Stimulated activated CD8-positive, alpha-beta memory T cell treated with anti-CD3 and anti-CD28 coated beads, Interleukin-4, amount 100 ng/mL, for 24 hours (primary cell): Measurements from ENCODE around the gene TAGLN.
"Not testable (repeated sequence)": the region's sequence is repeated elsewhere in the genome, so short reads cannot be mapped to it uniquely, and the experiment has no call there.

Experiments used
- DNase-seq: peaks from one replicate; pipeline ENCODE4 v3.0.0-alpha.2; 2020; ENCODE audit warnings: low read depth

Gene TAGLN

DNA sequence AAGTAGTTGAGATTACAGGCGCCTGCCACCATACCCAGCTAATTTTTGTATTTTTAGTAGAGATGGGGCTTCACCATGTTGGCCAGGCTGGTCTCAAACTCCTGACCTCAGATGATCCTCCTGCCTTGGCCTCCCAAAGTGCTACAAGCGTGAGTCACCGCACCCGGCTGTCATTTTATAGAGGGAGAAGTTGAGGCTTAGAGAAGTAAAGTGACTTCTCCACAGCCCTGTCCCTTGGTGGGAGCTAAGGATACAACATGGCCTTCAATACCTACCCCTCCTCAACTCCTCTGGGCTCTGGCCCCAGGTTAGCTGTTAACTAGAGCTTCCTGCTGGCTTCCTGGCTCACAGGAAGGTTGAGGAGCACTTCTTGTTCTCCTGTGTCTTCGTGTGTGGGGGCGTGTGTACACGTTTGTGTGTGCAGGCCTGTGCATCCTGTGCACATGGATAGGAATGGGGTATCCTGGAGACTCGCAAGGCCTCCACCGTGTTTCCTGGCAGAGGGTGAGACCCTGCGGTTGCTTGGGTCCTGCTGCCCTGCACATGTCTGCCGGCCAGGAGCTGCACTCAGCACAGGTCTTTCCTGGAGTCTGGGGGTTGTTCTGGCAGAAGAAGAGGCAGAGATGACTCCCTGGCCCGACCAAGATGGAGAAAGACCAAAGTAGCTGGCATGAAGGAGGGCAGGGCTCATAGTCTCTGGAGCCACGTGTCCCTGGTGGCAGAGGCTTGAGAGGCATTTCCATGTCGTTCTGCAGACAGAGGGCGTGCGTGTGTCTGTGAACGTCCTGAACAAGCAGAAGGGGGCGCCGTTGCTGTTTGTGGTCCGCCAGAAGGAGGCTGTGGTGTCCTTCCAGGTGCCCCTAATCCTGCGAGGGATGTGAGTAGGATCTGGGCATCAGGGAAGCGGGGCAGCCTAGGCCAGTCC lies 18.2 kb upstream of the TAGLN start:
- peak; percentile 15 for DNase-seq

DNA sequence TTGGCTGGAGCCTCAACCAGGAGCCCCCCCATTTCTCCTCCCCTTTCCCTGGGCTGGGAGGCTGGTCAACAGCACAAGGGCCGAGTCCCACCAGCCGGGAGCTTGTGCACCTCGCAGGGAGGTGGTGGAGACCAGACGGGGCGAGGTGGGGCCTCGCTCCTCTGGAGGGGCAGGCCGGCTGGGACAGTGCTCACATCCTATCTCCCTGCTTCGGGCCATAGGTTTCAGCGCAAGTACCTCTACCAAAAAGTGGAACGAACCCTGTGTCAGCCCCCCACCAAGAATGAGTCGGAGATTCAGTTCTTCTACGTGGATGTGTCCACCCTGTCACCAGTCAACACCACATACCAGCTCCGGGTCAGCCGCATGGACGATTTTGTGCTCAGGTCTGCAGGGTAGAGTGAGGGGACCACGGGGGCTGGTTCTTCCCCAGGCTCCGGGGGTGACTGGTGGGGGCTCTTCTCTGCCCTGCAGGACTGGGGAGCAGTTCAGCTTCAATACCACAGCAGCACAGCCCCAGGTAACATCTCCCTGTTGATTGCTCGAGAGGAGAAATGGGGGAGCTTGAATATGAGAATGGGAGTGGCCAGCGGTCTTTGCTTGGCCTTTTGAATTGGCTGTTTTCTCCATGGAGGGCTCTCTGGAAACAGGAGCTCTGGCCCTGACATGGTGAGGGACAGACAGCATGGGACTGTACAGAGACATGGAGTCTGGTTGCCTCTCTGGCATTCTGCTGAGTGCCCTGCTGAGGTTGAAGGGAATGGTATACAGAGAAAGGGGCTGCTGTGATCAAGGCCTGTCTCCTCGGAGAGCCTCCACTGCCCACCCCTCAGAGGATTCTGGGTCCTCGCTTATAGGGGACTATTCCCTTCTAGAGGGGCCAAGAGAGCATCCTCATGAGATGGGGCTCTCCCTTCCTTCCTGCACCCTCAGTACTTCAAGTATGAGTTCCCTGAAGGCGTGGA lies 17.3 kb upstream of the TAGLN start:
- DNase-seq: no peak

GRCh38 chr11:117182551-117182935 lies 16.6 kb upstream of the TAGLN start:
- no peak for DNase-seq

GRCh38 chr11:117183178-117183577 lies 16.0 kb upstream of the TAGLN start:
- not testable (repeated sequence) for DNase-seq

DNA sequence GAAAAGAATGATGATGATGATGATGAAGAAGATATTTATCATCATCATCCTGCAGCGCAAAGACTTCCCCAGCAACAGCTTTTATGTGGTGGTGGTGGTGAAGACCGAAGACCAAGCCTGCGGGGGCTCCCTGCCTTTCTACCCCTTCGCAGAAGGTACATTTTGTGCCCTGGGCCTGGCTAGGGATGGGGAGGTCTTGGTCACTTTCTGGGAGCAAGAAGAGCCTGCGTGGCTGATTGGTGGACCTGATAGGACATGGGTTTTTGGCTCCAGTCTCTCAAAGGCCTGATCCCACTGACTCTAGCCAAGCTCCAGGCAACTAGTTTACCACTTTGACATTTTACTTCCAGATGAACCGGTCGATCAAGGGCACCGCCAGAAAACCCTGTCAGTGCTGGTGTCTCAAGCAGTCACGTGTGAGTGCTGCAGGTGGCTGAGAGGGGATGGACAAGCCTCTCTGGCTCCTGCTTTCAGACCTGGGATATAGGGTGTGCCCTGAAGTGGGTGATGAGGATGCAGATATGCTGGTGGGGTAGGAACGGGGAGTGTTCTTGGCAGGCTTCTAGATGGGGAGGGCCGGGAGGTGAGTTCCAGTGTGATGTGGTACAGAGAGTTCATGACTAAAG lies 15.3 kb upstream of the TAGLN start:
- DNase-seq: no peak

DNA sequence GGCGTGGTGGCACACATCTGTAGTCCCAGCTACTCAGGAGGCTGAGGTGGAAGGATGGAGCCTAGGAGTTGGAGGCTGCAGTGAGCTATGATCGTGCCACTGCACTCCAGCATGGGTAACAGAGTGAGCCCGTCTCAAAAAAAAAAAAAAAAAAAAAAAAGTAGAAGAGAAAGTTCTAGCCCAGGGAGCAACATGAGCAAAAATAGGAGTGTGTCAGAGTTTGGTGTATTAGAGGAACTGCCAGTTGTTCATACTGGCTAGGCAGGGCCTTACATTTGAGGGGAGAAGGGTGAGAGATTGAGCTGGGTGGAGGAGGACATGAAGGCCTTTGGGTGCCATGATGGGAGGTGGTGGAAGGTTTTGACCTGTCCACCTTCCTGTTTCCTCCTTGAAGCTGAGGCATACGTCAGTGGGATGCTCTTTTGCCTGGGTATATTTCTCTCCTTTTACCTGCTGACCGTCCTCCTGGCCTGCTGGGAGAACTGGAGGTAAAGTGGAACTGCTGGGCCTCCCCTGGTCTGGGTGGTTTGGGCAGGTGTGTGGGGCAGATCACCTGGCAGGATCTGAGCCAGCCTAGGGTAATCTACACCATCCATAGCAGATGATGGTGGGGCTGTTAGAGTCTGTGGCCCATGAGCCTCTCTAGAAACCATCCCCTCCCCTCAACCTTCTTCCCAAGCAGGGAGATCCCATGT lies 13.3 kb upstream of the TAGLN start:
- DNase-seq: no peak

GRCh38 chr11:117186431-117186761 lies 12.8 kb upstream of the TAGLN start:
- DNase-seq: no peak

GRCh38 chr11:117187007-117187406 lies 12.2 kb upstream of the TAGLN start:
- no peak for DNase-seq

DNA sequence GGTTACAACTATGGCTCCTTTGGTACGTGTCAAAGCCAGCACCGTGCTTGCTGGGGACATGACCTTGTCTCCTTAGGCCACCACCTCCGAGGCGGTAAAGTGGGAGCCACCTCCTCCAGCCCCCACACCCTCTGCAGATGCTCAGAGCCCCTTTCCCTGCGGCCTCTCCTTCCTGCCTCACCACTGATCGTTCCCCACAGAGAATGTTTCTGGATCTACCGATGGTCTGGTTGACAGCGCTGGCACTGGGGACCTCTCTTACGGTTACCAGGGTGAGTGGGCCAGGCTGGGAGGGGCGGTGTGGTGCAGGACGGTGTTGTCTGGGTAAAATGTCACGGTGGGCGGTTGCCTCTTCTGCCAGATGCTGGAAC lies 11.8 kb upstream of the TAGLN start:
- DNase-seq: no peak

- no peak for DNase-seq
Measured at GRCh38 chr11:117187799-117188481, 11.2 kb upstream of the TAGLN start.

DNA sequence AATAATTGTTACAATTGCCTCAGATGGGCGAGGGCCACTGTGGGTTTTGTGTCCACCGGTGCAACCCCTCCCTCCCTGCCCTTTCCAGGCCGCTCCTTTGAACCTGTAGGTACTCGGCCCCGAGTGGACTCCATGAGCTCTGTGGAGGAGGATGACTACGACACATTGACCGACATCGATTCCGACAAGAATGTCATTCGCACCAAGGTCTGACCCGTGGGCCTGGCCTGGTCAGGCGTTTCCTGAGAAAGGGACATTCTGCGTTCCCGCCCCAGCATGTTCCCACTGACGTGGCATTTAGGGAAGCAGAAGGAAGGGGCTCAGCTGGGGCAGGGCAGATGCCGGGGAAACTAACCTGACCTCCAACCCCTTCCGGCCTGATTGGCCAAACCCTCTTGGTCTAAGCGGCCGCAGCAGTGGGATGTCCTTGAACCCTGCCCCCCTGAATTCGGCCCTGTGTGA lies 10.5 kb upstream of the TAGLN start:
- DNase-seq: no peak

DNA sequence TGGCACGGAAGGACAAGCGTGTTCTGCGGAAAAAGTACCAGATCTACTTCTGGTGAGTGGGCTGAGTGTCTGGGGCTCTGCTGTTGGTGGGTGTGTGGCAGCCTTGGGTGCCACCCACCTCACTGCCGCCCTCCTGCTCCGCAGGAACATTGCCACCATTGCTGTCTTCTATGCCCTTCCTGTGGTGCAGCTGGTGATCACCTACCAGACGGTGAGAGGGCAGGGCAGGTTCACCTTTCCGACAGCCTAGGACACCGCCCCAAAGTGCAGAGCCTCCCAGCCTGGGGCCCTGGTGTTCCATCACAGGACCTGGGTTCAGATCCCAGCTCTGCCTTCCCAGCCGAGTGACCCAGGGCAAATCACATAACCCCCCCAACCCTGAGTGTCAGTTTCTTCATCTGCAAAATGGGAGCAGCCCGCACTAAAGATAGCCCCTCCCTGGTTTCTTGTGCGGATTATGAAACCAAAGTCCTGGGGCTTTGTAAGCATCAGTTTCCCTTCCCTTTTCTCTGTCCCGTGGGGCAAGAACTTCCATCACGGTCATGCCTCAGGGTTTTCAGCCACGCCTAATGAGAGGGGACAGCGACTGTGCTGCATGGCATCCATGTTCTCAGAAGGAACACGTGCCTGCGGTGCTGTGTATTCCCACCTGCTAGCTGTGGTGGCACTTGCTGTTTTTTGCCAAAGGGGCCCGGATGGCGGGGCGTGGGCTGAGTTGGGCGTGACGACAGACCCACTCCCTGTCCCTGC lies 9.8 kb upstream of the TAGLN start:
- DNase-seq: no peak

GRCh38 chr11:117189941-117190544 lies 9.1 kb upstream of the TAGLN start:
- DNase-seq: no peak

- DNase-seq: no peak
Measured at GRCh38 chr11:117191680-117192400, 7.3 kb upstream of the TAGLN start.

- no peak for DNase-seq
Measured at GRCh38 chr11:117192401-117192875, 6.7 kb upstream of the TAGLN start.

DNA sequence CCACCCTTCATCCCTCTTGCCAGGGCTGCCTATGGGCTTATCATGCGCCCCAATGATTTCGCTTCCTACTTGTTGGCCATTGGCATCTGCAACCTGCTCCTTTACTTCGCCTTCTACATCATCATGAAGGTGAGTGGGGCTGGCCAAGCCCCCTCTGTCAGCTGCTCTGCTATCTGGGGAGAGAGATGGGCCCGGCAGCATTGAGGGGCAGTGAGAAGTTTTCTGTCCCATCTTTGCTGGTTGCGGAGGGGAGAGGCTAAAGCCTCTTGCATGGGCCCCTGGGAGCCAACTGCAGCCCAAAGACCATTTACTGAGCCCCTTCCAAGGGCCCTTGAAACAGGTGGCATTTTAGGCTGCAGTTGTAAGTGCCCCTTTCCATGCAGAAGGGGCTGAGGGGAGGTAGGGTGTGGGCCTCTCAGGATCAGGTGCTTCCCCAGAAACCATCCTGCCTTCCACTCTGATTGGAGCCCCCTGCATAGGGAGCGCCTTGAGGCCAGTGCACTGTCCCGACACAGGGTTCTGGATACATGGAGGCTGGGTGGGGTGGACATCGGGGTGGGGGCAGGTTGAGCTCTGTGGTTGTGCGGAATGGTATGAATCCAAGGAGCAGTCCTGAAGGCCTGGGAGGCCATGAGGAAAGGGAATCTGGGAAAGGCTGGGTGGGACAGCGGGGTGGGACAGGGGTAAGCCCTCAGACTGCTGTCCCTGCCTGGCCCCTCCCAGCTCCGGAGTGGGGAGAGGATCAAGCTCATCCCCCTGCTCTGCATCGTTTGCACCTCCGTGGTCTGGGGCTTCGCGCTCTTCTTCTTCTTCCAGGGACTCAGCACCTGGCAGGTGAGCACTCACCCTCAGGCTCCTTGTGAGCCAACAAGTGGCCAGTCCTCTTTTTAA lies 5.8 kb upstream of the TAGLN start:
- DNase-seq: no peak

GRCh38 chr11:117194267-117194666 lies 4.9 kb upstream of the TAGLN start:
- DNase-seq: no peak

- DNase-seq: no peak
Measured at GRCh38 chr11:117195258-117195657, 3.9 kb upstream of the TAGLN start.
